ENCODE data around the gene RALGAPA1.
"Not testable (repeated sequence)": the region's sequence is repeated elsewhere in the genome, so short reads cannot be mapped to it uniquely, and the experiment has no call there.

RALGAPA1 gene

GRCh38 chr14:35619461-35619860 is 189.6 kb downstream of the RALGAPA1 start:
- DNase-seq = not testable (repeated sequence)

- no peak for DNase-seq
These were observed 191.6 kb downstream of the RALGAPA1 start for GRCh38 chr14:35617500-35617899.

- DNase-seq = no peak
These were observed 201.7 kb downstream of the RALGAPA1 start for GRCh38 chr14:35607380-35607779.

GRCh38 chr14:35600253-35600652 is 208.8 kb downstream of the RALGAPA1 start:
- DNase-seq = no peak

GRCh38 chr14:35594616-35595015 is 214.5 kb downstream of the RALGAPA1 start:
- DNase-seq = no peak

GRCh38 chr14:35587373-35587772 is 221.7 kb downstream of the RALGAPA1 start:
- not testable (repeated sequence) for DNase-seq

GRCh38 chr14:35578639-35579038 is 230.5 kb downstream of the RALGAPA1 start:
- no peak for DNase-seq

- no peak for DNase-seq
These were observed 231.0 kb downstream of the RALGAPA1 start for GRCh38 chr14:35578135-35578534.

- DNase-seq = no peak
These were observed 232.2 kb downstream of the RALGAPA1 start for GRCh38 chr14:35576856-35577255.

- DNase-seq = no peak
These were observed 232.8 kb downstream of the RALGAPA1 start for GRCh38 chr14:35576260-35576659.

- no peak for DNase-seq
These were observed 235.2 kb downstream of the RALGAPA1 start for GRCh38 chr14:35573911-35574310.

- DNase-seq = no peak
These were observed 237.5 kb downstream of the RALGAPA1 start for GRCh38 chr14:35571598-35571997.

GRCh38 chr14:35565871-35566464 is 243.1 kb downstream of the RALGAPA1 start:
- no peak for DNase-seq

GRCh38 chr14:35558680-35559079 is 250.4 kb downstream of the RALGAPA1 start:
- DNase-seq = no peak

GRCh38 chr14:35557221-35557747 is 251.8 kb downstream of the RALGAPA1 start:
- no peak for DNase-seq

GRCh38 chr14:35556548-35556947 is 252.5 kb downstream of the RALGAPA1 start:
- DNase-seq = no peak

GRCh38 chr14:35553808-35554207 is 255.3 kb downstream of the RALGAPA1 start:
- DNase-seq = no peak

GRCh38 chr14:35551081-35551480 is 258.0 kb downstream of the RALGAPA1 start:
- no peak for DNase-seq

- no peak for DNase-seq
These were observed 259.5 kb downstream of the RALGAPA1 start for GRCh38 chr14:35549551-35549950.

- no peak for DNase-seq
These were observed 266.1 kb downstream of the RALGAPA1 start for GRCh38 chr14:35543006-35543405.

- DNase-seq = peak; percentile 25
These were observed 269.1 kb downstream of the RALGAPA1 start for GRCh38 chr14:35539969-35540368.

- no peak for DNase-seq
These were observed 273.5 kb downstream of the RALGAPA1 start for GRCh38 chr14:35535483-35536112.

GRCh38 chr14:35534873-35535482 is 274.1 kb downstream of the RALGAPA1 start:
- peak; percentile 71 for DNase-seq

- DNase-seq = no peak
These were observed 274.8 kb downstream of the RALGAPA1 start for GRCh38 chr14:35534208-35534872.
